HEK293 (cell line): ENCODE results near the gene CFAP119.

Source experiments
- CTCF ChIA-PET: fragments of 350-600 bp; formaldehyde crosslinking; extraction: SDS; loops from one replicate; lab custom pipeline; 2021; ENCODE audit warnings: antibody characterized with exemption; lab: Yijun Ruan, JAX
- POLR2A ChIA-PET: fragments of 300-600 bp; formaldehyde crosslinking; extraction: SDS; loops from one replicate; lab custom pipeline; 2020; ENCODE audit warnings: antibody characterized with exemption, inconsistent platforms; lab: Yijun Ruan, JAX
- H3K27ac ChIP-seq: fragments of 200-500 bp; sonication (Bioruptor generic); 2 replicates; pipeline ENCODE4 v1.5.1; 2014; ENCODE audit warnings: low read depth, low read length, control low read depth, inconsistent platforms; ENCODE audit errors: extremely low read depth
- H3K36me3 ChIP-seq, 2 experiments: fragments of 200-500 bp in 1 of 2; sonication (Bioruptor generic) in 1 of 2; 1 replicate in 1 of 2; 2 replicates in 1 of 2; pipeline ENCODE4 v1.5.1; 2014 to 2017; ENCODE audit warnings: inconsistent platforms in 2 of 2, low read length in 2 of 2; ENCODE audit not compliant: control insufficient read depth in 2 of 2, insufficient read depth in 1 of 2
- H3K4me1 ChIP-seq: fragments of 200-500 bp; sonication (Bioruptor generic); 2 replicates; pipeline ENCODE4 v1.5.1; 2014; ENCODE audit warnings: mild to moderate bottlenecking, low read length, inconsistent platforms; ENCODE audit not compliant: control insufficient read depth, insufficient read depth
- H3K4me3 ChIP-seq: 2 replicates; pipeline ENCODE4 v1.5.1; 2011; ENCODE audit warnings: low read depth, mild to moderate bottlenecking, control low read depth, low read length, moderate library complexity
- H3K9me3 ChIP-seq: fragments of 200-500 bp; sonication (Bioruptor generic); 2 replicates; pipeline ENCODE4 v1.5.1; 2014; ENCODE audit warnings: low read depth, low read length, inconsistent platforms; ENCODE audit not compliant: control insufficient read depth, insufficient read depth
- AEBP2 ChIP-seq: fragments of 450-650 bp; formaldehyde crosslinking; IDR thresholded peaks from 2 replicates; pipeline ENCODE4 v1.5.1; 2016; ENCODE audit warnings: missing biosample characterization, missing genetic modification characterization, borderline replicate concordance
- GLI2 ChIP-seq: fragments of 450-650 bp; formaldehyde crosslinking; IDR thresholded peaks from 2 replicates; pipeline ENCODE4; 2017; ENCODE audit warnings: missing biosample characterization, missing genetic modification characterization, low read depth, borderline replicate concordance
- GLIS1 ChIP-seq: fragments of 450-650 bp; formaldehyde crosslinking; IDR thresholded peaks from 2 replicates; pipeline ENCODE4 v1.5.1; 2016; ENCODE audit warnings: missing biosample characterization, missing genetic modification characterization
- IKZF3 ChIP-seq: fragments of 450-650 bp; IDR thresholded peaks from 2 replicates; pipeline ENCODE4 v1.5.0; 2018; ENCODE audit warnings: missing biosample characterization, mild to moderate bottlenecking, missing genetic modification characterization, moderate library complexity
- KLF17 ChIP-seq: fragments of 450-650 bp; formaldehyde crosslinking; IDR thresholded peaks from 2 replicates; pipeline ENCODE4 v1.5.1; 2016; ENCODE audit warnings: missing biosample characterization, missing genetic modification characterization
- KLF7 ChIP-seq: fragments of 450-650 bp; formaldehyde crosslinking; IDR thresholded peaks from 2 replicates; pipeline ENCODE4 v1.5.1; 2016; ENCODE audit warnings: missing biosample characterization, missing genetic modification characterization, borderline replicate concordance
- PRDM1 ChIP-seq: fragments of 450-650 bp; formaldehyde crosslinking; IDR thresholded peaks from 2 replicates; pipeline ENCODE4; 2016; ENCODE audit warnings: missing biosample characterization, missing genetic modification characterization
- PRDM2 ChIP-seq: fragments of 450-650 bp; formaldehyde crosslinking; IDR thresholded peaks from 2 replicates; pipeline ENCODE4 v1.5.1; 2016; ENCODE audit warnings: missing biosample characterization, missing genetic modification characterization, borderline replicate concordance
- SCRT2 ChIP-seq: fragments of 450-650 bp; formaldehyde crosslinking; IDR thresholded peaks from 2 replicates; pipeline ENCODE4 v1.5.1; 2016; ENCODE audit warnings: missing biosample characterization, missing genetic modification characterization
- ZBTB11 ChIP-seq: fragments of 450-650 bp; formaldehyde crosslinking; conservative IDR thresholded peaks from 2 replicates; pipeline ENCODE4 v1.5.1; 2016; ENCODE audit warnings: low read depth, missing biosample characterization, missing genetic modification characterization
- ZNF121 ChIP-seq: fragments of 450-650 bp; formaldehyde crosslinking; IDR thresholded peaks from 2 replicates; pipeline ENCODE4 v1.5.1; 2016; ENCODE audit warnings: missing biosample characterization, missing genetic modification characterization
- ZNF366 ChIP-seq: fragments of 450-650 bp; formaldehyde crosslinking; conservative IDR thresholded peaks from 2 replicates; pipeline ENCODE4 v1.5.1; 2016; ENCODE audit warnings: missing biosample characterization, missing genetic modification characterization
- ZNF404 ChIP-seq: fragments of 450-650 bp; formaldehyde crosslinking; IDR thresholded peaks from 2 replicates; pipeline ENCODE4 v1.5.1; 2017; ENCODE audit warnings: missing biosample characterization, missing genetic modification characterization
- ZNF558 ChIP-seq: fragments of 450-650 bp; formaldehyde crosslinking; IDR thresholded peaks from 2 replicates; pipeline ENCODE4 v1.5.1; 2016; ENCODE audit warnings: missing biosample characterization, missing genetic modification characterization
- ZNF561 ChIP-seq: fragments of 450-650 bp; IDR thresholded peaks from 2 replicates; pipeline ENCODE4 v1.5.1; 2018; ENCODE audit warnings: missing biosample characterization, missing genetic modification characterization, borderline replicate concordance
- ZNF621 ChIP-seq: fragments of 450-650 bp; formaldehyde crosslinking; IDR thresholded peaks from 2 replicates; pipeline ENCODE4 v1.5.1; 2017; ENCODE audit warnings: missing biosample characterization, missing genetic modification characterization
- ZNF623 ChIP-seq: fragments of 450-650 bp; formaldehyde crosslinking; IDR thresholded peaks from 2 replicates; pipeline ENCODE4 v1.5.1; 2016; ENCODE audit warnings: missing biosample characterization, missing genetic modification characterization
- ZNF747 ChIP-seq: fragments of 450-650 bp; formaldehyde crosslinking; IDR thresholded peaks from 2 replicates; pipeline ENCODE4 v1.5.1; 2016; ENCODE audit warnings: missing biosample characterization, missing genetic modification characterization
- ZNF791 ChIP-seq: fragments of 450-650 bp; formaldehyde crosslinking; IDR thresholded peaks from 2 replicates; pipeline ENCODE4 v1.5.1; 2016; ENCODE audit warnings: missing biosample characterization, missing genetic modification characterization
- ZNF843 ChIP-seq: fragments of 450-650 bp; formaldehyde crosslinking; IDR thresholded peaks from 2 replicates; pipeline ENCODE4 v1.5.1; 2016; ENCODE audit warnings: missing biosample characterization, missing genetic modification characterization

The CFAP119 gene

GRCh38 chr16:30786115-30786935, 24.5 kb upstream of the CFAP119 start (continued):
- TF ChIP-seq PRDM2 (tag by site-specific recombination) (no peak), ZNF747 (no peak), KLF17 (no peak)

GRCh38 chr16:30785126-30786106, 23.6 kb upstream of the CFAP119 start:
- ChIA-PET CTCF (interaction anchor here (0.7 to 1.2 kb wide), 3 partner anchors 21 to 155 kb away, joined by 3 read pairs; no protein-coding TSS in a partner anchor), POLR2A (interaction anchor here (1.0 to 2.2 kb wide), 3 partner anchors 20 to 38 kb away, joined by 4 to 7 read pairs (median 6); partner anchors contain the start of gene PHKG2)
- no peak overlapping the region; the same call in 1 of the 2 replicates for H3K27ac ChIP-seq
- H3K9me3 ChIP-seq: no peaks in the 10 kb centered on the region
- H3K4me3 ChIP-seq: peak overlapping the region; percentile 96
- peaks cover 0 to 50% of the 10 kb centered on the region in 2 experiments; a peak in 1 of 3 replicates for H3K36me3 ChIP-seq
- peaks cover 3% of the 10 kb centered on the region; the same call in 1 of the 2 replicates for H3K4me1 ChIP-seq
- no peak for TF ChIP-seq ZNF121 (tag by site-specific recombination)
- TF ChIP-seq ZNF623: peak; percentile 64
- peak; percentile 20; the same call in 1 of the 2 replicates for TF ChIP-seq GLI2 (tag by site-specific recombination)
- peak; percentile 62 for TF ChIP-seq GLIS1 (tag by site-specific recombination)
- TF ChIP-seq ZNF558 (tag by site-specific recombination): peak; percentile 74
- TF ChIP-seq ZNF621: no peak
- TF ChIP-seq AEBP2: no peak
- peak; percentile 65; the same call in 1 of the 2 replicates for TF ChIP-seq ZNF404 (tag by site-specific recombination)
- TF ChIP-seq PRDM1 (tag by site-specific recombination): no peak
- TF ChIP-seq KLF7: peak; percentile 24; the same call in 1 of the 2 replicates
- 0 out of 2 replicates have a peak, but pooled peaks have one; percentile 25 for TF ChIP-seq IKZF3
- TF ChIP-seq ZNF561 (tag by site-specific recombination): no peak
- TF ChIP-seq ZBTB11 (tag by site-specific recombination): peak; percentile 66; the same call in 1 of the 2 replicates
- peak; percentile 10; the same call in 1 of the 2 replicates for TF ChIP-seq ZNF791
- no peak for TF ChIP-seq ZNF843 (tag by site-specific recombination)
- no peak for TF ChIP-seq ZNF366 (tag by site-specific recombination)
- TF ChIP-seq SCRT2: 0 out of 2 replicates have a peak, but pooled peaks have one; percentile 8
